Testis (tissue), 3 donors: ENCODE data around the gene ULK4. TPM values are rescaled to one million over a fixed set of nuclear protein-coding genes. Genes with fewer than 3 reads are reported as not detected.

Experiments
- DNase-seq: peaks from one replicate; pipeline ENCODE4 v3.0.0-alpha.2; 2019
- H3K27ac ChIP-seq, 2 donors: fragments of 200-600 bp; sonication (generic); one replicate each; pipeline ENCODE4 v1.5.1; 2019
- H3K27me3 ChIP-seq: fragments of 200-600 bp; sonication (generic); one replicate; pipeline ENCODE4 v1.5.1; 2019
- H3K36me3 ChIP-seq: fragments of 200-600 bp; sonication (generic); one replicate; pipeline ENCODE4 v1.5.1; 2017; ENCODE audit warnings: low read depth; ENCODE audit errors: missing control alignments
- H3K4me1 ChIP-seq: fragments of 200-600 bp; sonication (generic); one replicate; pipeline ENCODE4 v1.5.1; 2019
- H3K4me3 ChIP-seq, 2 donors: fragments of 200-600 bp; sonication (generic); one replicate each; pipeline ENCODE4 v1.5.1; 2017 to 2019
- H3K9me3 ChIP-seq: fragments of 200-600 bp; sonication (generic); one replicate; pipeline ENCODE4 v1.5.1; 2017
- CTCF ChIP-seq, 3 experiments: fragments of 450-650 bp in 2 of 3; fragments of 200-600 bp in 1 of 3; sonication (generic) in 1 of 3; IDR thresholded peaks; one replicate each; pipeline ENCODE4 v1.5.1; 2016 to 2019; ENCODE audit warnings: antibody characterized with exemption in 3 of 3, mild to moderate bottlenecking in 2 of 3, moderate library complexity in 1 of 3
- POLR2A ChIP-seq: fragments of 450-650 bp; IDR thresholded peaks from one replicate; pipeline ENCODE4 v1.6.1; 2017; ENCODE audit warnings: antibody characterized with exemption, mild to moderate bottlenecking, moderate library complexity
- WGBS, 2 donors: methylation state at CpG; one replicate each; pipeline ENCODE4 v1.1.5; 2018; 5-methylcytosine and 5-hydroxymethylcytosine counted together
- intact Hi-C: fragments of 100-400 bp; cut with DNase I; formaldehyde crosslinking; loops from one replicate; pipeline ENCODE4 v1.15.1; 2023; ENCODE audit warnings: low total_unique reads
- polyA plus RNA-seq: library from polyadenylated mRNA; stranded (reverse); fragments of 350-450 nt; fragmentation: Illumina TruSeq; extraction: RNeasy Lipid Tissue Mini Kit (QIAGEN cat#74804); gene quantifications from one replicate; pipeline ENCODE4 v1.2.3, GENCODE V29; 2014; ENCODE audit warnings: low read depth, low replicate concordance; ENCODE audit not compliant: insufficient read depth
- total RNA-seq, 2 donors: library from RNA; depleted of rRNA; stranded (reverse); fragments of >200 nt; gene quantifications; one replicate each; pipeline ENCODE4 v1.2.3, GENCODE V29; 2016

ULK4 gene
- total and polyA plus RNA-seq, 3 donors from 2014 or later = 45.7 to 91.6 (median 47.4) TPM

GRCh38 chr3:41940393-41940792 is 21.5 kb downstream of the ULK4 start:
- Histone ChIP-seq H3K4me3 (no peak overlapping the region), H3K27ac (no peak overlapping the region), H3K9me3 (no peaks in the 10 kb centered on the region), H3K27me3 (no peaks in the 10 kb centered on the region), H3K36me3 (no peaks in the 10 kb centered on the region), H3K4me1 (no peaks in the 10 kb centered on the region)
- TF ChIP-seq POLR2A (no peak), CTCF (IDR thresholded peaks at IDR 0.05) (no peak)
- no peak for DNase-seq
- intact Hi-C loops = no loop called here

DNA sequence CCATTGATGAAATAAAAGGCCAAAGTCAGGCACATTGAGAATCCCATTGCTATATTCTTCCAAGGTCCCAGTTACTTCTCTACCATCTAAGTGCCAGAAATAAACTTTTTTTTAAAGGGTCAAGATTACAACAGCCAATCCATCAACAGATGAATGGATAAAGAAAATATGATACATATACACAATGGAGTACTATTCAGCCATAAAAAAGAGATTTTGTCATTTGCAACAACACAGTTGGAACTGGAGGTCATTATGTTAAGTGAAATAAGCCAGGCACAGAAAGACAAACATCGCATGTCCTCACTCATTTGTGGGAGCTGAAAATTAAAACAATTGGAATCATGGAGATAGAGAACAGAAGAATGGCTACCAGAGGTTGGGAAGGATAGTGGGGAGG is 25.5 kb downstream of the ULK4 start:
- no peak overlapping the region for H3K27ac ChIP-seq
- H3K4me1 ChIP-seq = no peaks in the 10 kb centered on the region
- H3K9me3 ChIP-seq = no peaks in the 10 kb centered on the region
- TF ChIP-seq POLR2A = no peak
- TF ChIP-seq CTCF (IDR thresholded peaks at IDR 0.05) = no peak
- no peak overlapping the region for H3K4me3 ChIP-seq
- no peaks in the 10 kb centered on the region for H3K27me3 ChIP-seq
- WGBS, 2 donors = 100% methylated on average over 1 of the region's 1 CpG
- intact Hi-C loops = no loop called here
- H3K36me3 ChIP-seq = no peaks in the 10 kb centered on the region
- DNase-seq = no peak

DNA sequence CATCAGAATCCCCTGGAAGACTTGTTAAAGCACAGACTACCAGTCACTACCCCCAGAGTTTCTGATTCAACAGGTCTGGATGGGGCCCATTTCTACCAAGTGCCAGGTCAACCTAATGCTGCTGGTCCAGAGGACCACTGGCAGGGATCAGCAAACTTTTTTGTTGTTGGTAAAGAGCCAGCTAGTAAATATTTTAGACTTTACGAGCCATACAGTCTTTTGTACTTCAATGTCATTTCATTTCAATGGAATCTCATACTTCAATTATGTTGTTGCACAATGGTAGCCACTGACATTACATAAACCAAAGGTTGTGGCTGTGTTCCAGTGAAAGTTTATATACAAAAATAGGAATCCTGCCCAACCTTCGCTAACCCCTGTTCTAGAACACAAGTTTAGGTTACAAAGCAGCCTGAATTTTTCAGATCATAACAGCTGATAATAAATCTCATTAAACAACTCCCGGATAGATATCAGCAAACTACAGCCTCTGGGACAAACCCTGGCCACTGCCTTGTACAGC is 28.7 kb downstream of the ULK4 start:
- TF ChIP-seq CTCF (IDR thresholded peaks at IDR 0.05) (no peak), POLR2A (no peak)
- H3K27ac ChIP-seq = no peak overlapping the region
- WGBS, 2 donors = 80 to 81% methylated on average over 3 of the region's 3 CpGs
- H3K4me3 ChIP-seq = no peak overlapping the region
- no peaks in the 10 kb centered on the region for H3K27me3 ChIP-seq
- no peak for DNase-seq
- H3K36me3 ChIP-seq = no peaks in the 10 kb centered on the region
- H3K9me3 ChIP-seq = no peaks in the 10 kb centered on the region
- intact Hi-C loops = no loop called here
- H3K4me1 ChIP-seq = no peaks in the 10 kb centered on the region

- 79 to 91% methylated on average over 2 of the region's 2 CpGs for WGBS, 2 donors
- Histone ChIP-seq H3K36me3 (no peaks in the 10 kb centered on the region), H3K9me3 (no peaks in the 10 kb centered on the region), H3K27ac (no peak overlapping the region), H3K4me3 (no peak overlapping the region), H3K27me3 (no peaks in the 10 kb centered on the region), H3K4me1 (no peaks in the 10 kb centered on the region)
- DNase-seq = no peak
- TF ChIP-seq CTCF (IDR thresholded peaks at IDR 0.05) = no peak
- no peak for TF ChIP-seq POLR2A
- intact Hi-C loops = no loop called here
These were observed 29.4 kb downstream of the ULK4 start for GRCh38 chr3:41932464-41932863.

GRCh38 chr3:41920406-41920965 is 41.4 kb downstream of the ULK4 start:
- H3K27ac ChIP-seq = no peak overlapping the region
- H3K27me3 ChIP-seq = no peaks in the 10 kb centered on the region
- no peaks in the 10 kb centered on the region for H3K4me1 ChIP-seq
- H3K4me3 ChIP-seq = no peak overlapping the region
- H3K9me3 ChIP-seq = no peaks in the 10 kb centered on the region
- TF ChIP-seq POLR2A = no peak
- TF ChIP-seq CTCF (IDR thresholded peaks at IDR 0.05) = no peak
- WGBS, 2 donors = 89% methylated on average over 5 of the region's 5 CpGs
- H3K36me3 ChIP-seq = no peaks in the 10 kb centered on the region
- intact Hi-C loops = no loop called here
- DNase-seq = no peak
